NCI-H1930 (cell line): ENCODE measurements around the gene SH3BGRL2.
"Not testable (repeated sequence)": the region's sequence is repeated elsewhere in the genome, so short reads cannot be mapped to it uniquely, and the experiment has no call there.

Experiments used
- DNase-seq, 2 experiments: peaks; one replicate each; lab custom pipeline; 2025; lab: John Stamatoyannopoulos, UW

Gene SH3BGRL2

GRCh38 chr6:79614326-79615305 lies 16.5 kb upstream of the SH3BGRL2 start:
- no peak for DNase-seq

- no peak for DNase-seq
Observed at GRCh38 chr6:79617518-79617941, 13.6 kb upstream of the SH3BGRL2 start.

- not testable (repeated sequence) for DNase-seq
Observed at GRCh38 chr6:79618425-79618824, 12.7 kb upstream of the SH3BGRL2 start.

GRCh38 chr6:79621579-79621978 lies 9.6 kb upstream of the SH3BGRL2 start:
- DNase-seq: no peak

GRCh38 chr6:79622364-79622763 lies 8.8 kb upstream of the SH3BGRL2 start:
- no peak for DNase-seq

- DNase-seq: no peak
Observed at GRCh38 chr6:79623106-79623505, 8.0 kb upstream of the SH3BGRL2 start.

GRCh38 chr6:79625746-79626145 lies 5.4 kb upstream of the SH3BGRL2 start:
- no peak for DNase-seq

GRCh38 chr6:79626811-79627210 lies 4.3 kb upstream of the SH3BGRL2 start:
- no peak for DNase-seq

GRCh38 chr6:79627422-79627821 lies 3.7 kb upstream of the SH3BGRL2 start:
- DNase-seq: no peak

- no peak for DNase-seq
Observed at GRCh38 chr6:79628466-79629288, 2.5 kb upstream of the SH3BGRL2 start.

GRCh38 chr6:79630380-79630882 lies 698 bp upstream of the SH3BGRL2 start:
- no peak for DNase-seq

- DNase-seq: no peak
Observed at GRCh38 chr6:79631693-79632172, 604 bp downstream of the SH3BGRL2 start.

GRCh38 chr6:79632580-79632979 lies 1.5 kb downstream of the SH3BGRL2 start:
- DNase-seq: no peak

- no peak for DNase-seq
Observed at GRCh38 chr6:79634491-79635231, 3.5 kb downstream of the SH3BGRL2 start.

GRCh38 chr6:79635232-79635543 lies 4.1 kb downstream of the SH3BGRL2 start:
- DNase-seq: no peak

GRCh38 chr6:79636673-79637072 lies 5.5 kb downstream of the SH3BGRL2 start:
- no peak for DNase-seq

- DNase-seq: no peak
Observed at GRCh38 chr6:79640146-79641111, 9.3 kb downstream of the SH3BGRL2 start.

GRCh38 chr6:79646006-79646405 lies 14.9 kb downstream of the SH3BGRL2 start:
- no peak for DNase-seq

- DNase-seq: no peak
Observed at GRCh38 chr6:79646561-79646960, 15.4 kb downstream of the SH3BGRL2 start.

- no peak for DNase-seq
Observed at GRCh38 chr6:79647741-79648140, 16.6 kb downstream of the SH3BGRL2 start.

GRCh38 chr6:79648328-79648727 lies 17.2 kb downstream of the SH3BGRL2 start:
- no peak for DNase-seq
